GM19328 (cell line): ENCODE data around the gene USP46.

Source experiments
- ATAC-seq: cut with Tn5 transposase; IDR thresholded peaks from one replicate; pipeline ENCODE4 v1.9.1; 2021; ENCODE audit warnings: mild to moderate bottlenecking, moderate library complexity; ENCODE audit not compliant: unreplicated experiment

The USP46 gene

DNA sequence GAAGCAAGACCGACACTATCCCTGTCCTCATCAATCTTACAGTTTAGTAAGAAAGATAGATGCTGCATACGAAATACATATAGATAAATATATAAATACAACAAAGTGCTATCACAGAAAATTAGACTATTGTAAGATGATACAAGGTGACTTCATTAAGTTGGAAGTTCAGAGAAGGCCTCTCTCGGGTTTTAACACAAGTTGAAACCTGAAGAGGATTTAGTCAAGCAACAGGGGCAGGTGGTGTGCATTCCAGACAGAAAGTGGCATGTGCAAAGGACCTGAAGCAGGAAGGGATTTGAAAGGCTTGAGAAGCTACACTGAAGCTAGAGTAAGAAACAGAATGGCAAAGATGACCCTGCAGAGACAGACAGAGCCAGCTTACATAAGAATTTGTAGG, 36.5 kb downstream of the USP46 start:
- no peak for ATAC-seq

DNA sequence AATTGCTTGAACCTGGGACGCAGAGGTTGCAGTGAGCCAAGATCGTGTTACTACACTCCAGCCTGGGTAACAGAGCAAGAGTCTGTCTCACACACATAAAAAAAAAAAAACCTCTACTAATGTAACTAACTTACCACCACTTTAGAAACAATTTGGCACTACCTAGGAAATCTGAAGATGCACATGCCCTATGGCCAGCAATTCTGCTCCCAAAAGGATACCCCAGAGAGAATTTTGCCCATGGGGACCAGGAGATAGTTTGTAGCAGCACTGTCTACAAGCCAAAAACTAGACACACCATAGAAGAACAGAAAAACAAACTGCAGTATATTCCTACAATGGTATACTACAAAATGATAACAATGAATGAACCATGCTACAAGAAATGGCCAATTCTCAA, 37.5 kb downstream of the USP46 start:
- ATAC-seq, result no peak

DNA sequence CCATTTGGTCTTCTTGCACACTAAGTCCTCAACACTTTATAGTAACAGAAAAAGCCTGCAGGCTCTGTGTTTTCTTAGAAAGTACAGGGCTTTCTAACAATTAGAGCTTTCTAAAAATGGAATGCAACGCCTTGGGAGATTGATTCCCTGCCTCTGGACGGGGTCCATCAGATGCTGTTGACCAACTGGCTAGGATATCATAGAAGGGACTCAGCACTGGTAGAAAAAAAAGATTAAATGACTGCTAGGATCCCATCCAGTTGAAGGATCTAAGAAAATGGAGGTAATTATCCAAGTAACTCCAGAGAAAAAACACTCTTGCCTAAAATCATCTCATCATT, 39.5 kb downstream of the USP46 start:
- no peak for ATAC-seq

DNA sequence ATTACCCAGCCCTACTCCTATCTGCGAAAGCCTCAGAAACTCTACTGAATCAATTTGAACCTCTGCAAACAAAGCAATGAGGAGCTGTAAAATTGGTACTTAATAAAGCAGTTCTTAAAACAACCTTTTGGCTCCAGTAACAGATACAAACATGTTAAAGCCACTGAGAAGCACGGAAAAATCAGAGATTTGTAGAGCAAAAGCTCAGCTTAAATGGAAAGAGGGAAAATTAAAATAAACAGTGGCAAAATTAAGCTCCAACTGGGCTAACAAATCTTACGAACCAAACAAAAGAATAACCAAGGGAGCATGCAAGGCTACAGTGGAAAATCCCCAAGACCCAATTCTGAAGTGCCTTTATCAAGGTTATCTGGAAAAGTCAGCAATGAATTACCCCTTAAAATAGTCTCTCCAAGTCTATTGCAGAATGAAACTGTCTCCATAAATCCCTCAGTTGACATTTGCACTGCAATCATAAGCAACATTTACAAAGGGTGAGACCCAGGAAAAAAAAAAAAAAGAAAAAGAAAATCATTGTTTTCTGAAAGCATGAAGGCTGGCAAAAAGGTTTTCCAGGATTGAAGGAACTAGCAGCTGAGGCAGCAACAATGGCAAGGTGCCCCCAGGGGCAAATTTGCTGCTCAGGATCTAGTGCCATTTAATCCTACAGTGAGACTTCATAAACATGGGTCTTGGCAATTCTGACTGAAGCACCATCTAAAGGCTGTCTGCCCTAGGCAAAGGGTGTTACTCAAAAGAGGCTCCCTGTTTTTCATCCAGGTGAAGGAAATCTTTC, 40.1 kb downstream of the USP46 start:
- no peak for ATAC-seq

DNA sequence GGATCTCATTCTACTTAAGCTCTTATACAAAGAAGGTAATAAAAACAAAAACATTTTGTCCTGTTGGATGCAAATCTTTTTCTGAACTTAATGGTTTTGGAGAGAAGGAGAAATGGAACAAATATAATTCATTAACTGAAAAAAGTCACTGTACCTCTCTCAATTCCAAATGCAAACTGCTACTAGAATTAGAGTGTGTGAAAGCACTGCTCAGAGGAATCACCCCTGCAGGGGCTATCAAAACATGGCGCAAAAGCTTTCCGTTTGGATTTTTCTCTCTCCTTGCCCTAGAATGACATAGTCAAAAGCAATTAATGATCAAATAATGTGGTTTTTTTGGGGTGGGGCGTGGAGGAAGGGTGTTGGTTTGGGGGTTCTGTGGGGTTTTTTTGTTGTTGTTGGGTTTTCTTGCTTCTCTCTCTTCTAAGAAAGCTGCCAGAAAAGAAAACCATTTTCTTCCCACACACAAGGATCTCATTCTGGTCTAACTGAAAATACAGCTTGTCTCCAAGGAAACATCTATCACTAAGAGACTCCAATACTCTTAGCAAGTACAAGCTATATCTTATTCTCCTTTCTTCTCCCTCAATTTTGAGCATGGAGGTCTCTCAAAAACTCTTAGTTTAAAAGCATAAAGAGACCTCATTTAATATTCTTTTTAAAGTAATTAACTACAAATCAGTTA, 41.6 kb downstream of the USP46 start:
- ATAC-seq, result no peak

DNA sequence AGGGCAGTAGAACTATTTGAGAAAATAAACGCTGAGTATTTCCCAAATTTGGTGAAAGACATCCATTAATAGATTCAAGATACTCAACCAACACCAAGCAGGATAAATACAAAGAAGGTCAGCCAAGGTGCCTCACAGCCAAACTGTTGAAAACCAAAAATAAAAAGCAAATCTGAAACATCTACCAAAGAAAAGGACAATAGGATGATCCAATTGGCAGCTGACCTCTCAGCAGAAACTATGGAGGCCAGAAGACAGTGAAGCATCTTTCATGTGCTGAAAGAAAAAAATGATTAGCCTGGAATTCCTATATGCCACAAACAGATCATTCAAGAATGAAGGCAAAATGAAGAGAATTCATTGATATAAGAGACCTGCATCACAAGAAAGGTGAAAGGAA, 44.9 kb downstream of the USP46 start:
- ATAC-seq, result no peak

DNA sequence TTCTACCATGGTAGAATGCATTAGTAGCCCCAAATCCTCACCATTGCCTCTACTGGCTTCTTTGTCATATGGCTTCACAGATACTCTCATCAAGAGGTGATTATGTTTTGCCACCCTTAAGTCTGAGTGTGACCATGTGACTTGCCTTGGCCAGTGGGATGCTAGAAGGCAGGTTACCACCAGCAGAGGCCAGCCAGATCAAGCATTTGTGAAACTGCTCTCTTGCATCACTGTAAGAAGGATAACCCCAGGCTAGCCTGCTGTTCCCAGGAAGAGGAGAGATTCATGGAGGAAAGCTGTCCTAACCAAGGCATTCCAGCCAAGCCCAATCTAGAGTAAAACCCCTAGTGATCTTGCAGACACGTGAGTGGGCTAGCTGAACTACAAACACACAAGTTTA, 46.8 kb downstream of the USP46 start:
- ATAC-seq, result no peak

DNA sequence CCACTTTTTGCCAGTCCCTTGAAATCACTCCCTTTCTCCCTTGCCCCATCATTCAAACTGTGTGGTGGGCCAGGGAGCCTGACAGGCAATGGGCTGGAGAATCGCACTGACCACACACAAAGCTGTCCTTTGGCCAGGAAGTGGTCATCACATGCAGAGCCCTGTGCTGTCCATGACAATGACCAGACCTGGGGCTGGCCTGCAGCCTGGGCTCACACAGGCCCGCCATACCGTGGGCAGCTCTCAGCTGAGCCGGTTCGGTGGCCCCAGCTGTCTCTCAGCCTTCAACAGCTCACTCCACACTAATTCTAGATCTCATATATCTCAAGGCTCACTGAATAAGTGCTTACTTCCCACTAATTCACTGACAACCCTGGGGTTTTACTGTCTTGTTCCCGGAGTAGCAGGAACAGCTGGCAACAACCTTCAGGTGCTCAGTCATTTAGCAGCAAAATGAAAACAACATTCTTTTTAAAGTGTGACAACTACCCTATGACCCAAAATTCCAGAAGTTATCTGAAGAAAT, 48.0 kb downstream of the USP46 start:
- no peak for ATAC-seq

DNA sequence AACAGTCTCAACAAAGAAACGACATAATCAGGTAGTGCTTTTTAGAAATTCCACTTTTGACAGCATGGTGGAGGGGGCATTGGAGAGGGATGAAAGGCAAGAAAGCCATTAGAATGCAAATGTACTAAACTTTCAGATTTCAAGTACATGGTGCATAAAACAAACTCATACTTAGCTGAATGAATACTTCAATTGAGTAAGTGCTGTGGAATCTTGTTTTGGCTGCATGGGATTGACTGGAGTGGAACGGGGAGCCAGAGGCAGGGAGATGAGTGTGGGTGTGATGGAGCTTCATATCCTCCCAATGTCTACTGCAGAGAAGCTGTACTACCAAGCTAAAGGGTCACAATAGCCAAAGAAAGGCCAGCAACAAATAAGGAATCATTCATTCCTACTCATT, 52.4 kb downstream of the USP46 start:
- no peak for ATAC-seq

DNA sequence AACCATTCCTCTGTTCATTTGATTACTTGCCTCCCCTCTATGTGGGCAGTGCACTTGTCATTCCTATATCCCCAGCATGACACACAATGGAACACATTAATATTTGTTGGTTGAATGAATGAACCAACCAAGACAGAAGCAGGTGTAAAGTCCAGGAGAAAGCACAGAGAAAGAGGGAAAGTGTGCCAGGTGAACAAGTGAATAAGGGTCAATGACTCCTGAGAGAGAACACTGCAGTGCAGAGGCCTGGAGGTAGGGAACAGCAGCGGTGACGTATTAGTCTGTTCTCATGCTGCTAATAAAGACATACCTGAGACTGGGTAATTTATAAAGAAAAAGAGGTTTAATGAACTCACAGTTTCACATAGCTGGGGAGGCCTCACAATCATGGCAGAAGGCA, 53.1 kb downstream of the USP46 start:
- ATAC-seq, result no peak

DNA sequence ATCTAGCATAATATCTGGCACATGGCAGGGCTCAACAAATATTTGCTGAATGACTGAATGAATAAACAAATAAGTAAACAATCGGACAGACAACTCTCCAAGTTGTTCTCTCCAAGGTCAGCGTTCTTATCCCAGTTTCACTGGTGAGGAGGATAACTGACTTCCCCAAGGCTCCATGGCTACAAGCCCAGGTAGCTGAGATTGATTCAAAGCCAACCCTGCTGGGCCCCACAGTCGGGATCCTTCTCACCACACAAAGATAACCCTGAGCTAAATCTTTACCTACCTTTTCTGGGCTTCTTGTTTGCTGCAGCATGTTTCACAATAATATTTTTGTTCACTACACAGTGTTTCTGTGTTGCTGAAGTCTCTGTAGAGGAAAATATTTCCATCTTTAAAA, 54.9 kb downstream of the USP46 start:
- ATAC-seq, result no peak

DNA sequence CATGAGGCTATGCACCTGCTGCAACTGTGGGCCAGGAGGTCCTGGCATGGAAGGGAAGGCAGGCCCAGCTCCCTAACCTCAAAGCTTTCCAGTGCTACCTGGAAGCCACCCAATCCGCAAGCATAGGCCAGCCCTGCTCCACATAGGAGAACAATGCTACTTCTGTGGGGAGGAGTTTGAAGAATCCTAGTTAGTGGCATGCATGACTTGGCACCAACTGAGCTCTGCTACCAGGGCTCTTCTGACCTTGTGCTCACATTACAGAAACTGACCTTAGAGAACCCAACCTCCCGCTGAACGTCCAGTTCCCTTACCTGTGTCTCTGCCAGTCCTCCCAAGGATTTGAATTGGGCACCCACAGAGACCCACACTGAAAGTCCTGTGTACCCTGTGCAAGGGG, 58.8 kb downstream of the USP46 start:
- ATAC-seq, result no peak

DNA sequence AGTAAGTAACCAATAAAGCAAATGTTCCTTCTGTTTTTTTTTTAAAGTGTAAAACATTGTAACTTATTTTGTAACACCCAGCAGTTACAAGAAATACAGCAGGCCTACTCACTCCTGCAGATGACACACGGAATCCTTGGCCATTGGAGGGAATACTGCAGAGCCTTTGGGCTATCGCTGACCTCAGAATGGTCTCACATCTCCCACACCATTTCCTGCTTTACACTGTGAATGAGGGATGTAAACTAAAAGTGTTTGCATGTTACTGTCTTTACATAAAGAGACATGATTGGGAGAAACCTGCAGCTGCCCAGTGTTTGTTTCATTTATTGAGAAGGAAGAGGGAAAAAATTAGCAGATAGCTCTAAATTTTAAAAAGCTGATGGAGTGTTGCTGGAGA, 64.1 kb downstream of the USP46 start:
- ATAC-seq, result no peak

DNA sequence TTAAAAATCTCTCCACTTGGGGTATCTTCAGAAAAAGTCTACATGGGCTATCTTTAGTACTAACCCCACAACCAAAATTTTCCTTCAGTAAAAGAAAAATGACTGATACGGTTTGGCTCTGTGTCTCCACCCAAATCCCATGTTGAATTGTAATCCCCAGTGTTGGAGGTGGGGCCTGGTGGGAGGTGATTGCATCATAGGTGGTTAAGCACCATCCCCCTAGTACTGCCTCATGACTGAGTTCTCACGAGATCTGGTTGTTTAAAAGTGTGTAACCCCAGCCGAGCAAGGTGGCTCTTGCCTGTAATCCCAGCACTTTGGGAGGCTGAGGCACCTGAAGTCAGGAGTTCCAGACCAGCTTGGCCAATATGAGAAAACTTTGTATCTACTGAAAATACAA, 66.8 kb downstream of the USP46 start:
- no peak for ATAC-seq

DNA sequence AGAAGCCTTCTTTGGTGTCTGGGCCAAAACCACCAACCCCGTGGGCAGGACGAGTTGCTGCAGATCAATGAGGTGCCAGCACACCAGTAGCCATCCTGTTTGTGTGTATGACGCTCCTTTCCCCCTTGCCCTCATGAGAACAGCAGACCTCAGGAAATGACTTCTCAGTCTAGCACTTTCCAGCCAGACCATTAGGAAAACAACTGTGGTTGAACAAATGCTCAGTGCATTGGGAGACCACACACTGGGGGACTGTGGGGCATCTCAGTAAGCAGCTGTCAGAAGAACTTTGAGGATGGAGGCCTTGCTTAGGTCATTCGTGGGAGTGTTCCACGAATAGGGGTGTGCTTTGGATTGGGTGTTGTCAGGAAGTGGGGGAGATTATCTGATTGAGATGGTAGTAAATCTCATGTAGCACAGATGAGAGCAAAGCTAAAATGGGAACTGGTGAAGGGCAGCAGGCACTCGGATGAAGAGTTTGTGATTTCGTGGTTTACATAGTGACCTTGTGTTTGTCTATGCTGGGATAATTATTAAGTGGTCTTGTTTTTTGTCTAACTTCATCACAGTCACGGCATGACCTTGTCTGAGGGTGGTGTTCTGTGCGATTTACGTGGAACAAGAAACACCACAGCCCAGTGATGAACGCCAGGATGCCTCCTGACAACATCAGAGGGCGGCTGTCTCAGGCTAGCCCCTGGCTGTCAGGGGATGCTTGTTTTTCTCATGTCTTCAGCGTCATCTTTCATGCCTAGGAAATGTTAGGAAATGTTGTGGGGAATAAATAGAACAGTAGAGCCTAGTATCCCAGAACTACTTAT, 70.1 kb downstream of the USP46 start:
- ATAC-seq, result no peak

DNA sequence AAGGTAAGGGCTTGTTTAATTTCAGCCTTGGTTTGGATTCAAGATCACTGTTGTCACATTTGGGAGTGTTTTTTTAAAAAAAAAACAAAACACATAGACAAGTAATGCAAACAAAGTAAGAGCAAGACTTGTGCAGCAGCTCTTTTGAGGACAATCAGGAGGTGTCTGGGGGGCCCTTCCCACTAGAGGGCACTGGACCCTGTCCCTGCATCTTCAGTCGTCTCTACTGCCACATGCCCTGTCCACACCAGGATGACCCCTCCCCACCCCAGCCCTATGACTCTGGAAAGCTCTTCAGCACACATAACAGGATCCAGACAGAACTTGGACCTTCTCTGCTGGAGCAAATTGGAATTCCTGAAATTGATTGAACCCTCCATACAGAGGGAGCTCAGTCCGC, 71.0 kb downstream of the USP46 start:
- no peak for ATAC-seq

DNA sequence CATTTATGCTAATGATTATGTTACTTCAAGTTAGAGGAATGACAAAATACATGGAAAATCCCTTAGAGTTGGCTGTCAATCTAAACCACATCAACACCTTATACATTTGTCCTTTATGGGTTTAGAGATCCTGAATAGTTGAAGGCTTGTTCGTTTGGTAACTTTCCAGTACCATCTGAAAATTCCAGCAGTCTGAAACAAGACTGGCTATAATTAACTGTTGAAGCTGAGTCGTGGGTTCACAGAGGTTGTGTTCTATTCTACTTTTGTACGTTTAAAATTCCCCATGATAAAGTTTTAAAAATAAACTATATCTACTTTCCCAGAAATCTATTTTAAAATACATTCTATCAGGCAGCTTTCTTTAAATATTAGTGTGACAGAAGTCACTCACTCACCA, 73.0 kb downstream of the USP46 start:
- no peak for ATAC-seq

DNA sequence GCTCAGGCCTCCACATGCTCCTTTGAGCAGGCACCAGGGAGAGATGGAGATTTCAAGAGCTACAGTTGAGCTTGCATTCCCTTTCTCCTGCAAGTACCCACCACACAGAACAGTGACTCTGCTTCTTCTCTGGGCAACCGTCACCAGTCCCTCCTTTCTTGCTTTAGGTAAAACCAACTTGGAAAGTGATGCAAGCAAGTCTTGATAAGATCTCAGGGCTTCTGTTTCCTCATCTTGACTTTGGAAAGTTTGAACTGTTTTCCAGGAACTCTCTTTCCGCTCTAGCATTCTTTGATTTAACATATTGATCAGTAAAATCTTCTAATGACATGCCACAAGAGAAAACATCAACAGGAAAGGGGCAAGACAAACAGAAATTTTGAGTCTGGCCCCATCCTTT, 73.7 kb downstream of the USP46 start:
- no peak for ATAC-seq

DNA sequence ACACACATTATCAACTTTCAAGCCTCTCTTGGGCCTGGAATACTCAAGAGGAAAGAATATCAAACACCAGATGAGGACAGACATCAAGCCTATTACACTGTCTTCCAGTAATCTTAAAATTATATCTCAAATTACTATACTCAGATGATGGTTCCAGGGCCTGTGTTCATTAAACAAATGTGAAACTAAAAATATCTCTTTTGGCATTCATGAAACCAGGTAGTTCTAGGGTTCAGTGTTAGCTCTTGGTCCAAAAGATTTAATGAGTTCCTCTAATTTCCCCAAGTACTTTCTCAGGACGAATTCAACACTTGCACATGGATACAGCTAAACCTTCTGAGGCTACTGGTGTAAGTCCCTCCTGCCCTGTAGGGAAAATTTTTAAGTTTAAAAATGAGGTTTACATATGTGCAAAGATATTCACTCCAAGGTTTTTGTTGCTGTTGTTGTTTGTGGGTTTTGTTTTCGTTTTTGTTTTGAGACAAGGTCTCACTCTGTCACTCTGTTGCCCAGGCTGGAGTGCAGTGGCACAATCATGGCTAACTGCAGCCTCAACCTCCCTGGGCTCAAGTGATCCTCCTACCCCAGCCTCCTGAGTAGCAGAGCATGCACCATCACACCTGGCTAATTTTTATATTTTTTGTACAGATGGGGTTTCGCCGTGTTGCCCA, 79.4 kb downstream of the USP46 start:
- ATAC-seq, result no peak

DNA sequence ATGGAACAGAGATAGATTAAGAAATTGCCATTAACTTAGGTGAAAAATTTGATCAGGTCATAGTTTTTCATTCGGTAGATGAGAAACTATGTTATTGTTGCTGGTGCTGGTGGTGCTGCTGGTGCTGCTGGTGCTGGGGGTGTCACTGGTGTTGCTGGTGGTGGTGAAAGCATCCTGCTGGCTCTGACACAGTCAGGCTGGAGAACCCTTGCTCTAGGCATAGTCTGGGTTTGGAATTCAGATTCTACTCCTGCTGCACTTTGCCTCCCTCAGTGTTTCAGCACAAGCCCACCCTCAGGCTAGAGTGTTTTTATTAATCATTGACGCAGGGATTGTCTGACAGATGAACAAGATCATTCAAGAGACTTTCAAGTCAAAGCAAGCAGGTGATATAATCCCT, 80.2 kb downstream of the USP46 start:
- no peak for ATAC-seq

DNA sequence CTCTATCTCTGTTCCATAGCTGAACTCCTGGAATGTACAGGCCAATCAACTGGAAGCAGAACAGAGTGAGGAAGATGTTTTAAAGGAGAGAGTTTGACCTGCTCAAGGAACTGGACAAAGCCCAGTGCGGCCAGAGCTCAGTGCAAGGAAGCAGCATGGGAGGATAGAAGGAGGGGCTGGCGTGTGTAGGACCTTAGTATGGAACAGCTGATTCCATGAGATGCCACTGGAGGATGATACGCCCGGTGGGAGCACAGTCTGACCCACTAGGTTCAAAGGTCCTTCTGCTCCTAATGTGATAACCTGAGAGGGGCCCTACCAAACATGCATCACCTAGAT, 81.5 kb downstream of the USP46 start:
- no peak for ATAC-seq
